ENCODE data around the gene RIC8B. TPM values are rescaled to one million over a fixed set of nuclear protein-coding genes. Genes with fewer than 3 reads are reported as not detected.

Gene RIC8B
- total RNA-seq, 1 donor from 2014 or later, result 6.5 TPM

DNA sequence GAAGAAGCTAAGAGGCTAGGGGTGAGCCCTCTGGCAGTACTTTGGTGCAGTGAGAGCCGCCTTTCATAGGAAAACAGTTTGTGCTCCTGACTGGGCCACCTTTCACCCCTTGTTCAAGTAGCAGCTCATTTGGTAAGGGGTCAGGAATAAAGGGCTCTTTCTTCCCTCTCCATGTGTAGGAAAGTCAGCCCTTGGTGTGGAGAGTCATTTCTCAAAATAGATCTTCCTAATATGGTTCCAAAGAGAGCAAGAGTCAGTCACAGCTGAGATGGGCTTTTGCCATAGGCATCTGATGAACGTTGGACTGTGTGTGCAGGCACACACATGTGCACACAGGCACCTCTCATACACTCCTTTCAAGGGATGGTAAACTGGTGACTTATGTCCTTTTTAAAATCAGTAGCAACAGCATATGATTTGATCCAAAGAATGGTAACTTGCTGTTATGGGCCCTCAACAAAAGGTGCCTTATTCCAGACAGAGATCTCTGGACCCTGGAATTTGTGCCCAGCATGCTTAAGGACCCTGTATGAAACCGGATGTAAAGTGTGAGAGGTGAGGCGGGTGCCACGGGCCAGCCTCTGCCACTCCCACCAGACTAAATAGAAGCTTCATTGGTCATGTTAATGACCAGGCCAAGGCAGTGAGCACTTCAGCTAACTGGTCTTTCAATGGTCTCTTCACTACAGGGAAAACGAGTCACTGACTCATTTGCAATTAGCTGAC is 16.7 kb upstream of the RIC8B start:
- TF ChIP-seq, protein P1, sequence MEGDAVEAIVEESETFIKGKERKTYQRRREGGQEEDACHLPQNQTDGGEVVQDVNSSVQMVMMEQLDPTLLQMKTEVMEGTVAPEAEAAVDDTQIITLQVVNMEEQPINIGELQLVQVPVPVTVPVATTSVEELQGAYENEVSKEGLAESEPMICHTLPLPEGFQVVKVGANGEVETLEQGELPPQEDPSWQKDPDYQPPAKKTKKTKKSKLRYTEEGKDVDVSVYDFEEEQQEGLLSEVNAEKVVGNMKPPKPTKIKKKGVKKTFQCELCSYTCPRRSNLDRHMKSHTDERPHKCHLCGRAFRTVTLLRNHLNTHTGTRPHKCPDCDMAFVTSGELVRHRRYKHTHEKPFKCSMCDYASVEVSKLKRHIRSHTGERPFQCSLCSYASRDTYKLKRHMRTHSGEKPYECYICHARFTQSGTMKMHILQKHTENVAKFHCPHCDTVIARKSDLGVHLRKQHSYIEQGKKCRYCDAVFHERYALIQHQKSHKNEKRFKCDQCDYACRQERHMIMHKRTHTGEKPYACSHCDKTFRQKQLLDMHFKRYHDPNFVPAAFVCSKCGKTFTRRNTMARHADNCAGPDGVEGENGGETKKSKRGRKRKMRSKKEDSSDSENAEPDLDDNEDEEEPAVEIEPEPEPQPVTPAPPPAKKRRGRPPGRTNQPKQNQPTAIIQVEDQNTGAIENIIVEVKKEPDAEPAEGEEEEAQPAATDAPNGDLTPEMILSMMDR (conservative IDR thresholded peaks at IDR 0.05; ENCODE audit: low read depth, low read length), result no peak

DNA sequence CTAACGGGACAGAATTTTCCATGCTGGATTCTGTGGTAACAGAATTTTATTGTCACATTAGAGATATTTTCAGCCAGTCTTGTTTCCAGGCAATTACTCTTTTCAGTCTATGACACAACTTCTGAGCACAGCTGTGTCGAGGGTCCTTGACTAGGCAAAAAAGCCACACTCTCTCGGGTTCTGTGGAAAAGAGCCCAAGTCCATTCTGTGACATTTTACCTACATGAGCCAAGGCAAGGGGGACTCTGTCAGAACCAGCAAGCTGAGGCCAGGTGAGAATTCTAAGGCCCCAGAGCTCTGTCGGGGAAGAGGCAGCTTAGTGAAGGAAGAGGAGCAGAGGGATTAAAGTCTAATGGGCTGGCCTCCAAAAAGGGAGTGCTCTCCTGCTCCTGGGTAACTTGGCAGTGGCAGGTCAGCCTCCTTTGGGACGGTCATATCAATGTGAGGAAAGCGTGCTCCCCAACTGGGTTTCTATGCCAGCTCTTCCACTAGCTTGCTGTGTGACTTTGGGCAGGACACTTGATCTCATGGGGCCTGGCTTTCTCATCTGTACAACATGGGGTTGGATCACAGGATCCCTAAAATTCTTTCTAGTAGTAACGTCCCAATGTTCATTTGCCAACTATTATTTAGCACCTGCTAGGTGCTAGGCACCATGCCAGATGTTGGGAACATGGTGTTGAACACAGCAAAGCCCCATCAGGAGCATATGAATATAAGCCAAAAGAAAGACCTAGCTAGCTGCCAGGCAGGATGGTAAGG is 16.0 kb upstream of the RIC8B start:
- TF ChIP-seq, protein P1 (conservative IDR thresholded peaks at IDR 0.05; ENCODE audit: low read depth, low read length), result no peak
- H3K4me3 ChIP-seq (ENCODE audit: low read depth, low read length), result no peak overlapping the region
- DNase-seq (ENCODE audit: low read depth), result no peak

More for the DNA sequence above, 16.7 kb upstream of the RIC8B start:
- DNase-seq (ENCODE audit: low read depth), result no peak
- no peak overlapping the region for H3K4me3 ChIP-seq (ENCODE audit: low read depth, low read length)

DNA sequence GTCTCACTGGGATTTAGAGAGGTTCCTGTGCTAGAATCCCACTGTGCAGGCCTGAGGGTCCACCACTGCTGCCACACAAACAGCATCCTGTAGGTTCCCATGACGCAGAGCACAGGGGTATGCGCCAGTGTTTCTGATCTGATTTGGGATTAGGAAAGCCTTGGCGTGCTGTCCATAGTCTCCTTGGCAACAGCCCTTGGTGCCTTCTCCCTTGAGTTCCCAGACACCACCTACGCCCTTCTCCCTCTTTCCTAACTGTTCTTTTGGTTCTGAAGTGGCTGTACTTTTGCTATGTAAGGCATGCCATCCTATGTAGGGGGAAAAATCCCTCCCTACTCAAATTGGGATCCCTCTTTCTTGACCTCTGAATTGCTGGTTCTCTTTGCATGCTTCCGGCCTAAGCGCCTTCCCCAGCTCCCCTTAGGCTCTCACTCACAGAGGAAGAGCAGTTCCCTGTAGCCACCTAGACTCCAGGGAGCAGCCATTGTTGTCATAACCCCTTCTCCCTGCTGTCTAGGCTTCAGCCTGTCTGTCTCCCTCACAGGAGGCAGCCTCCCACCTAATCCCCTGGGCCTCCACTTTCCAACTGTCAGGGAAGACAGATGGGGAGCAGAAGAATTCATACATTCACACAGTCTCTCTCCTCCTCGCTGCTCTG is 14.8 kb upstream of the RIC8B start:
- TF ChIP-seq, protein P1 (conservative IDR thresholded peaks at IDR 0.05; ENCODE audit: low read depth, low read length), result no peak

DNA sequence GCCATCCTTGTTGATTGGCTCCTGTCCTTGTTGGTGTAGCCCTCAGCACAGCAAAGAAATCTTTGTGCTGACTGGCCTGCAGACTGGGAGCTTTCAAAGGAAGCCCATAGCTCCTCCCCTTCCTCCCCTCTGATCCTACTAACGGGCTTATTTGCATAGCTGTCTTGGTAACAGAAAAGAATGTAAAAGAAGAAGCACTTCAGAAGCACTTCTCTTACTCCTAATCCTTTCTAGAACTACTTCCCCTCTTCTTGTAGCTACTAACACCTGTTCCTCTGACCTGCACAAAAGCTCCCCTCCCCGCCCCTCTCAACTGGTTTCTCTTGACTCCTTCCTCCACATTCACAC is 14.3 kb upstream of the RIC8B start:
- no peak overlapping the region for H3K4me3 ChIP-seq (ENCODE audit: low read depth, low read length)
- DNase-seq (ENCODE audit: low read depth), result no peak
- TF ChIP-seq, protein P1 (conservative IDR thresholded peaks at IDR 0.05; ENCODE audit: low read depth, low read length), result no peak

More for the DNA sequence above, 14.8 kb upstream of the RIC8B start:
- DNase-seq (ENCODE audit: low read depth), result no peak
- no peak overlapping the region for H3K4me3 ChIP-seq (ENCODE audit: low read depth, low read length)

DNA sequence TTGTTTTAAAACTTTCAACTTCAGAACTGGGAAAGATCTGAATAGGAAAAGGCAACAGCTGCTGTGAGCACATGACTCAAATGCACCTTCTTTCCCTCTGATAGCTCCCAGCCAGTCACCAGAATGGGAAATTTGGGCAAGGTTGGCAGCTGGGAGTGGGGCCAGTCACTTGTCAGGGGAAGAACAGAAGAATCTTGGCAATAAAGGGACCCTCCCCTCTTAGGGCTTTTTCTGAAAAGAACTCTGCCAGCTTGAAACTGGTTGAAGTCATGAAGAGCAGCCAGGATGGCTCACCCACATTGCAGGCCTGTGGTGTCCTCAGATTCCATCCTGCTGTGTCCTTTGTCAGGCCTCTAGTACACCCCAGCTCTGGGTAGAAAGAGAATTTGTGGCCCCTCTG is 10.3 kb upstream of the RIC8B start:
- TF ChIP-seq, protein P1 (conservative IDR thresholded peaks at IDR 0.05; ENCODE audit: low read depth, low read length), result no peak
- no peak overlapping the region for H3K4me3 ChIP-seq (ENCODE audit: low read depth, low read length)
- DNase-seq (ENCODE audit: low read depth), result no peak

DNA sequence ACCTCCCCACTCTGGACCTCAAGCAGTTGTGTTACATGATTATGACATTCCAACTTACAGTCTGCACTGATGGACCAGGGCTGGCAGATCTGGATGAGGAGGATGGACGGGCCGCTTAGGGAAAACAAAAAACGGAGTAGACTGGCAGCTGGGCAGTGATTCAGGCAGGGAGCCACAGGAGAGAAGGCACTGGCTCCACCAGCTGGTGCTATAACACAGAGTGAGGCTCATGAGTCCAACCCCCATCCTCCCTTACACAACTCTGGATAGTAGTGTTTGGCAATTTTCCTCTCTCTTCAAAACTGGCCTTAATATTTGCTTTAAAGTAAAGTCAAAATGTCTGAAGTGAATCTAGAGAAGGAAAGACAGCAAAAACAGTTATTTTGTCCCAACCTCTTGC is 9.7 kb upstream of the RIC8B start:
- H3K4me3 ChIP-seq (ENCODE audit: low read depth, low read length), result no peak overlapping the region
- no peak for DNase-seq (ENCODE audit: low read depth)
- TF ChIP-seq, protein P1 (conservative IDR thresholded peaks at IDR 0.05; ENCODE audit: low read depth, low read length), result peak; percentile 64

Data from epithelial cell of proximal tubule (primary cell).